HEK293T (cell line): Measurements from ENCODE around the gene ZP2.
"Not testable (repeated sequence)": the region's sequence is repeated elsewhere in the genome, so short reads cannot be mapped to it uniquely, and the experiment has no call there.

ENCODE experiments used
- CTCF ChIA-PET: fragments of 350-600 bp; formaldehyde crosslinking; extraction: SDS; loops from one replicate; lab custom pipeline; 2021; ENCODE audit warnings: antibody characterized with exemption, inconsistent platforms; lab: Yijun Ruan, JAX
- POLR2A ChIA-PET: fragments of 350-600 bp; formaldehyde crosslinking; extraction: SDS; loops from one replicate; lab custom pipeline; 2020; ENCODE audit warnings: antibody characterized with exemption, inconsistent platforms; lab: Yijun Ruan, JAX
- DNase-seq: peaks from one replicate; pipeline ENCODE4 v3.0.0; 2012; ENCODE audit warnings: mixed read lengths; ENCODE audit errors: extremely low spot score
- ARNT ChIP-seq: fragments of 450-650 bp; IDR thresholded peaks from 2 replicates; pipeline ENCODE4 v1.6.1; 2017; ENCODE audit warnings: mild to moderate bottlenecking
- BHLHE40 ChIP-seq: fragments of 450-650 bp; IDR thresholded peaks from 2 replicates; pipeline ENCODE4 v1.6.1; 2016; ENCODE audit warnings: mild to moderate bottlenecking, moderate library complexity, borderline replicate concordance
- CTBP1 ChIP-seq: fragments of 450-650 bp; IDR thresholded peaks from 2 replicates; pipeline ENCODE4 v1.6.1; 2016; ENCODE audit warnings: borderline replicate concordance
- ELF4 ChIP-seq: fragments of 450-650 bp; IDR thresholded peaks from 2 replicates; pipeline ENCODE4 v1.6.1; 2017; ENCODE audit warnings: antibody characterized with exemption
- FOXA1 ChIP-seq: fragments of 450-650 bp; IDR thresholded peaks from 2 replicates; pipeline ENCODE4 v1.6.1; 2016; ENCODE audit warnings: mild to moderate bottlenecking
- FOXK2 ChIP-seq: fragments of 450-650 bp; IDR thresholded peaks from 2 replicates; pipeline ENCODE4 v1.6.1; 2016; ENCODE audit warnings: mild to moderate bottlenecking
- FOXM1 ChIP-seq: fragments of 450-650 bp; IDR thresholded peaks from 2 replicates; pipeline ENCODE4 v1.6.1; 2017; ENCODE audit warnings: mild to moderate bottlenecking, borderline replicate concordance
- HDGF ChIP-seq: fragments of 450-650 bp; IDR thresholded peaks from 2 replicates; pipeline ENCODE4 v1.6.1; 2017; ENCODE audit warnings: antibody characterized with exemption, borderline replicate concordance
- L3MBTL2 ChIP-seq: fragments of 450-650 bp; conservative IDR thresholded peaks from 2 replicates; pipeline ENCODE4 v1.6.1; 2016; ENCODE audit warnings: mild to moderate bottlenecking
- LEF1 ChIP-seq: fragments of 450-650 bp; IDR thresholded peaks from 2 replicates; pipeline ENCODE4 v1.6.1; 2017; ENCODE audit warnings: mild to moderate bottlenecking, borderline replicate concordance
- NFRKB ChIP-seq: fragments of 450-650 bp; IDR thresholded peaks from 2 replicates; pipeline ENCODE4 v1.6.1; 2016; ENCODE audit warnings: mild to moderate bottlenecking, moderate library complexity
- SP1 ChIP-seq: fragments of 450-650 bp; IDR thresholded peaks from 2 replicates; pipeline ENCODE4 v1.6.1; 2017
- SUZ12 ChIP-seq: fragments of 450-650 bp; IDR thresholded peaks from 2 replicates; pipeline ENCODE4 v1.6.1; 2016; ENCODE audit warnings: mild to moderate bottlenecking
- TARDBP ChIP-seq: fragments of 450-650 bp; IDR thresholded peaks from 2 replicates; pipeline ENCODE4 v1.6.1; 2016
- ZNF384 ChIP-seq: fragments of 450-650 bp; IDR thresholded peaks from 2 replicates; pipeline ENCODE4 v1.6.1; 2016
- TF ChIP-seq, protein P1 (sequence below): fragments of 450-650 bp; IDR thresholded peaks from 2 replicates; pipeline ENCODE4 v1.6.1; 2016

The ZP2 gene

GRCh38 chr16:21211486-21211885 is at the start of gene ZP2:
TSS of gene ZP2 (minus strand) at chr16:21211574. CDS start at chr16:21211547, 27 bp downstream.
- ChIA-PET POLR2A (no interaction called here), CTCF (no interaction called here)
- DNase-seq: no peak
- TF ChIP-seq SUZ12 (no peak), NFRKB (no peak), HDGF (no peak), L3MBTL2 (no peak), ARNT (no peak), TARDBP (no peak), LEF1 (no peak), SP1 (no peak), FOXA1 (no peak), ELF4 (no peak), BHLHE40 (no peak), FOXM1 (no peak), CTBP1 (no peak)
- TF ChIP-seq, protein P1, sequence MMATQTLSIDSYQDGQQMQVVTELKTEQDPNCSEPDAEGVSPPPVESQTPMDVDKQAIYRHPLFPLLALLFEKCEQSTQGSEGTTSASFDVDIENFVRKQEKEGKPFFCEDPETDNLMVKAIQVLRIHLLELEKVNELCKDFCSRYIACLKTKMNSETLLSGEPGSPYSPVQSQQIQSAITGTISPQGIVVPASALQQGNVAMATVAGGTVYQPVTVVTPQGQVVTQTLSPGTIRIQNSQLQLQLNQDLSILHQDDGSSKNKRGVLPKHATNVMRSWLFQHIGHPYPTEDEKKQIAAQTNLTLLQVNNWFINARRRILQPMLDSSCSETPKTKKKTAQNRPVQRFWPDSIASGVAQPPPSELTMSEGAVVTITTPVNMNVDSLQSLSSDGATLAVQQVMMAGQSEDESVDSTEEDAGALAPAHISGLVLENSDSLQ: no peak

DNA sequence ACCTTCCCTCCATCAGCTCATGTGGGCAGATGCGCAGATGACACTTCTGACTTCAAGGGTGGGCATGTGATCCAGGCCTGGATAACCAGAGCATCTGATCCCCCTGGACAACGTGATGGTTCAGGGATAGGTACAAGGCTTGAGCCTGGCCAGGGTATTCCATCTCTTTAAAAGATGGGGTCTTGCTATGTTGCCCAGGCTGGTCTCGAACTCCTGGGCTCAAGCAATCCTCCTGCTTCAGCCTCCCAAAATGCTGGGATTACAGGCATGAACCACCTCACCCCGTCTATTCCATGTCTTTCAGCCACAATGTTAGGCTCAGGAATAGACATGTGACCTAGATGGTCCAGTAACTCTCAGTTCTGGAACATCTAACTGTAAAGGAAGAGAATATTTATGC is 45.9 kb upstream of the ZP2 start:
- TF ChIP-seq SP1 (no peak), FOXM1 (no peak)
- no peak for DNase-seq
- CTCF ChIA-PET: no interaction called here
- POLR2A ChIA-PET: no interaction called here

DNA sequence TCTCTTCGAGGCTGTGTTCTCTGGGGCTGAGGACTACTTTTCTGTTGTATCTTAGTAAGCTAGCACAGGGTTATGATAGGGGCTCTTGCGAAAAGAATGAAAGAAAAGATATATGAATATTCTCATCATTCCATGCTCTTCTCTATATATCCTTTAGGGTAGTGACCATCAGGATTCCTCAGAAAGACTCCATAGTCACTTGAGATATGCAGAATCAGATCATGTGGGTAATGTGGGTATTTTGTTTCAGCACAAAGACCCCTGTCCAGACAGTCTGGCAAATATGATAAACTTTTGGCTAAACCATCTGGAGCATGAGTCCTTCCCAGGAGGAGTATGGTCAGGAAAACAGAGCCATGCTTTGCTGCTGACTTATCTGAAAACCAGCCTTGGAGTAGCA is 45.3 kb upstream of the ZP2 start:
- TF ChIP-seq HDGF (no peak), L3MBTL2 (no peak), NFRKB (no peak), ARNT (no peak), CTBP1 (no peak), FOXK2 (no peak), FOXM1 (no peak), SUZ12 (no peak), ZNF384 (no peak), FOXA1 (no peak), TARDBP (no peak)
- TF ChIP-seq, protein P1: no peak
- CTCF ChIA-PET: no interaction called here
- no peak for DNase-seq
- POLR2A ChIA-PET: no interaction called here

- no peak for TF ChIP-seq L3MBTL2
- TF ChIP-seq FOXM1: no peak
- no peak for TF ChIP-seq NFRKB
- no peak for TF ChIP-seq FOXK2
- TF ChIP-seq FOXA1: no peak
- ChIA-PET CTCF (interaction anchor here (0.6 kb wide), 1 partner anchor 53 kb away, joined by 3 read pairs; no protein-coding TSS in a partner anchor), POLR2A (no interaction called here)
- no peak for DNase-seq
These were observed 42.1 kb upstream of the ZP2 start for GRCh38 chr16:21253470-21253869.

- DNase-seq: no peak
- ChIA-PET POLR2A (no interaction called here), CTCF (no interaction called here)
- no peak for TF ChIP-seq TARDBP
These were observed 38.9 kb upstream of the ZP2 start for GRCh38 chr16:21250072-21250923.

DNA sequence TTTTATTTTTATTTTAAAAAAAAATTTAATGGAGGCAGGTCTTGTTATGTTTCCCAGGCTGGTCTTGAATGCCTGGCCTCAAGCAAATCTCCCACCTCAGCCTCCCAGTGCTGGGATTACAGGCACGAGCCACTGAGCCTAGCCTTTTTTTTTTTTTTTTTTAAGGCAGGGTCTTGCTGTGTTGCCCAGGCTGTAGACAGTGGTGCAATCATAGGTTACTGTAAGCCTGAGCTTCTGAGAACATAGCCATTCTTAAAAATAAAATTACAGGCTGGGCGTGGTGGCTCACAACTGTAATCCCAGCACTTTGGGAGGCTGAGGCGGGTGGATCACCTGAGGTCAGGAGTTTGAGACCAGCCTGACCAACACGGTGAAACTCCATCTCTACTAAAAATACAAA is 36.8 kb upstream of the ZP2 start:
- CTCF ChIA-PET, DNase-seq, POLR2A ChIA-PET: not testable (repeated sequence)

DNA sequence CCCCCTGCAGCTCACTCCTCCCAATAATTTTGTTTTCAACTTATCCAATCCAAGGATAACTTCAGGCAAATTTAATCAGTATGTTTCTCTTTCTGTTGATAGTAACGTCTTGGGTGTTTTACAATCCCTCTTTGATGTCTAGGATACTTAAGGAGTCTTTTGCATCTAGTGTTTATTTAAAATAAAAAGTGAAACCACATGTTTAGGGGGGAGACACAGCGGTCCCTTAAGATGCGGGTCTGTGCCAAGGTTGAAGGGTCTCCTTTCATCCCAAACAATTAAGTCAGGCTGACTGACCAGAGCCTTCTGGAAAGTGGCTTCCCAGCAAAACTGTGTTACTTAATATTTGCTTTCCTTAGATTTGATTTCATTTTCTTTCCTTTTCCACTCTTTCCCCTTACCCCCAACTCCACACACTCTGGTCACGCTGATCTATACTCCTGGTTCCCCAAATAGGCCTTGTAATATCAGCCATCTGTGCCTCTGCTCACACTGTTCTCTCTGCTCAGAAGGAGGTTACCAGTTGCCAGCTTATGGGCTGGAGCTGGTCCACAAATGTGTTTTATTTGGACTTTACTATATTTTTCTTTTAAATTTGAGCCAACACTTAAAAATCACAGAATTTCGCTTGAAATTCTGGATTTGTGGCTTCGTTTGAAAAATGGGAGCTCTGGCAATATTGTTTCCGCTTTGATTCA is 33.3 kb upstream of the ZP2 start:
- TF ChIP-seq, protein P1: no peak
- TF ChIP-seq LEF1 (no peak), HDGF (no peak)
- CTCF ChIA-PET: no interaction called here
- DNase-seq: no peak
- POLR2A ChIA-PET: no interaction called here
